HG02610 (cell line): Measurements from ENCODE around the gene SDSL.

Experiments used
- ATAC-seq: cut with Tn5 transposase; IDR thresholded peaks from one replicate; pipeline ENCODE4 v1.9.1; 2021; ENCODE audit warnings: mild to moderate bottlenecking, moderate library complexity; ENCODE audit not compliant: unreplicated experiment

The SDSL gene

DNA sequence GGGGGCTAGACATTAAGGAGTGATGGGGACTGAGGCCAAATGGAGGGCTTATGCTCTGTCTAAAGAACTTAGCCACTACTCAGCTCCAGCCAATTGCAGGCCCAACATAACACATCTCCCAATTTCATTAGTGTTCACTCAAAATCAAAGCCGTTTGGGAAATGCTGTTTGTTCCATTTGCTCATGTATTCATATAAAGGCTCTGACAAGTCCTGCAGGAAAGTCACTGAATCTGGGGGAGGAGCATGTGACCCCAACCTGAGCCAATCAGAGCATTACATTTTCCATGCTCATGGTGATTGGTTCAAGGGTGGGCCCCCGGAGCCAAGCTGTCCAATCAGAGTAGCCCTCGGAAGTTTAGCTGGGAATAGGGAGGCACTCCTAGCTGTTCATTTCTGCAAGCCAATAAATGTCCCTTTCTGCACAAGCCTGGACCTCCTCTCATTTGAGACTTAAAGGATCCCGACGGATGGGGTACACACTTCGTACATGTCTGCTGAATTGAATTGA lies 20.9 kb downstream of the SDSL start:
- no peak for ATAC-seq

GRCh38 chr12:113445544-113446171 lies 23.5 kb downstream of the SDSL start:
- ATAC-seq = no peak

DNA sequence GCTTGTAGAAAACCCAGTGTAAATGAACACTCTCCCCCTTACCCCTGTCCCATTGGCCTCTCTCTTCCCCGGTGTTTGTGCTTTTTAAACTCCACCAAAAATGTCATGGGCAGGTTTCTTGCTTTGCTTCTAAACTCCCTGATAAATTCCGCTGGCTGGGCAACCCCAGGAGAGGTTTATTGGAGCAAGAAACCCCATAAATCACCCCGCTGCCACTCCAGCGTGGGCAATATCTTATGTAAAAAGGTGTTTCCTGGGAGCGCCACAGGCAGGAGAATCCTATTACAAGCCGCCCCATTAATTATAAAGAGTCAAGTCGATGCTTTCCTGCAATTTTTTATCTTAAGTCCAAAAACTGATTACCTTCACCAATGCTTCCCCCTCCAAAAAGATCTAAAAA lies 26.7 kb downstream of the SDSL start:
- ATAC-seq = no peak

- ATAC-seq = no peak
Measured at GRCh38 chr12:113449299-113449698, 27.1 kb downstream of the SDSL start.

GRCh38 chr12:113449839-113450238 lies 27.7 kb downstream of the SDSL start:
- no peak for ATAC-seq

DNA sequence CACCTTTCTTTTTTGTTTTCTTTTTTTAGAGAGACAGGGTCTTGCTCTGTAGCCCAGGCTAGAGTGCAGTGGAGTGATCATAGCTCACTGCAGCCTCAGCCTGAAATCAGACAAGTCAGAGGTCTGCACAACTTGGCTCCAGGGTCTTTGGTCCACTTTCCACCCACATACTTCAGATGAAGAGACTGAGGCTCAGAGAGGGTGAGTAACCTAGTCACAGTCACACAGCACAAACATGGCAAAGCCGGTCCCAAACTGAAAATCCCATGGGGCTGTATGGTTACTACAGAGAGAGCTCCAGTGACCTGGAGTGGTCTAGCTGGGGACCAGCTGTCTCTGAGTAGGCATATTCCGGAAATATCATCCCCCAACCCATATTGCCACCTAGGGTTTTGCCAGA lies 30.3 kb downstream of the SDSL start:
- ATAC-seq = no peak

- no peak for ATAC-seq
Measured at GRCh38 chr12:113453330-113453729, 31.1 kb downstream of the SDSL start.

DNA sequence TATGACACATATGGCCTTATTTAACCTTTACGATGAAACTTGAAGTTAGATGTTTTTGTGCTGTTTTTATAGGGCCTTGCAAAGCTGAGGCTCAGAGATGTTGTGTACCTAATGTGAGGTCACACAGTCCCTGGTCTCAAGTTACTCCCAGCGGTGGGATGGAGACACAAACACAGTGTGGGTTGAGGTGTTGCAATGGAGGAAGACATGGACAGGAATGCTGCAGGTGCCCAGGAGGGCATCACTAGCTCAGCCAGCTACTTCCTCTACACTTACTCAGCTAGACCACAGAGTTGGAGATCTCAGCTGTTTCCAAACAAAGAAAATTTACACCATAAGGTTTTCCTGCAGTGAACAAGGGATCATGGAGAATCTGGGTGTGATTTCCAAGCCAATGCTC lies 34.0 kb downstream of the SDSL start:
- ATAC-seq = no peak

DNA sequence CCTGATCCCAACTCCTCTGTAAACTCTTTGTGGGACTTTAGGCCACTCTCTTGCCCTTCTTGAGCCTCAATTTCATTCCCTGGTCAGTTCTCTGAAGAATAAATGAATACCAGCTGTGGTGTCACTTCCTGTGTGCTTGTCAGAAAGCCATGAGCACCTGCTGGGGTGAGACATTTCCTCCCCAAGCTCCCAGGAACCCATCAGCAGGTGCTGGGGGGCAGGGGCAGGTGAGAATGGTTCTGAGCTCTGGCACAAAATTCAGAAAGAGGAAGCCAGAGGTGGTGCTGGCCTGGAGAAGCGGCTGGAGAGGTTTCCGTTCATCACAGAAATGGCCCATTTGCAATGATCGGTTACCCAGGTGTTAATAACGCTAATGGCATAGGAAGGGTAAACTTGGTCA lies 34.6 kb downstream of the SDSL start:
- ATAC-seq = no peak

DNA sequence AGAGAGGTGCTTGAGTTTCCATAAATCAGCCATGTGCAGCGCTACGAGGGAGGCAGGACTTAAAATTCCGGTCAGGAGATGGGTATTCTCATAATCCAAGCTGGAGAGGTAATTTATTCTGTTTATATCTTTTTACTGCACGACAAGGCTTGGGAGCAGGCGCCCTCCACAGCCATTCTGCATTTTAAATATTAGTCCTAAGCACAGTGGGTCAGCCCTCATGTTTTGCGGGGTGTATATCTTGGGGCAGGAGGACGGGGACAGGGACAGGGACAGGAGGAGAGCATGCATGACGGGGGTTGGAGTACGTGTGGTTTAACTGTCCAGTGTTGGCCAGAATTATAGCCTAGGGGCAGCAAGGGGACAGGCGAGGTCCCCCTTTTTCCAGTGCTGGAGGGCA lies 35.0 kb downstream of the SDSL start:
- no peak for ATAC-seq

DNA sequence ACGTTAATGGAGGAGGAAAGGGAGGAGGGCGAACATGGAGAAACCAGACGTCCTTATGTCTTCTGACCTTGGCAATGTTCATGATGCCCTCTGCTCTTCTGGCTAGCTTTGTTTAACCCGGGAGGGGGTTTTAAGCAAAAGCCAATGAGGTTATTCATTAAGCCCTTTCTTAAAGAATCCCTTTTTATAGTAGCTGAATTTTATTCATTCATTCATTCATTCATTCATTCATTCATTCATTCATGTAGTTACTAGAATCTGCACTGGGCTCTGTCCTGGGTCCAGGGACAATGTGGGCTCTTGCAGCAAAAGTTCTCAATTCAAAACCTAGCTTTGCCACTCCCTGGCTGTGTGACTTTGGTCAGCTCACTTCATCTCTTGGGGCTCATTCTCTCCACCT lies 35.5 kb downstream of the SDSL start:
- ATAC-seq = no peak

- ATAC-seq = no peak
Measured at GRCh38 chr12:113459981-113460380, 37.8 kb downstream of the SDSL start.

- ATAC-seq = no peak
Measured at GRCh38 chr12:113461666-113462065, 39.5 kb downstream of the SDSL start.

DNA sequence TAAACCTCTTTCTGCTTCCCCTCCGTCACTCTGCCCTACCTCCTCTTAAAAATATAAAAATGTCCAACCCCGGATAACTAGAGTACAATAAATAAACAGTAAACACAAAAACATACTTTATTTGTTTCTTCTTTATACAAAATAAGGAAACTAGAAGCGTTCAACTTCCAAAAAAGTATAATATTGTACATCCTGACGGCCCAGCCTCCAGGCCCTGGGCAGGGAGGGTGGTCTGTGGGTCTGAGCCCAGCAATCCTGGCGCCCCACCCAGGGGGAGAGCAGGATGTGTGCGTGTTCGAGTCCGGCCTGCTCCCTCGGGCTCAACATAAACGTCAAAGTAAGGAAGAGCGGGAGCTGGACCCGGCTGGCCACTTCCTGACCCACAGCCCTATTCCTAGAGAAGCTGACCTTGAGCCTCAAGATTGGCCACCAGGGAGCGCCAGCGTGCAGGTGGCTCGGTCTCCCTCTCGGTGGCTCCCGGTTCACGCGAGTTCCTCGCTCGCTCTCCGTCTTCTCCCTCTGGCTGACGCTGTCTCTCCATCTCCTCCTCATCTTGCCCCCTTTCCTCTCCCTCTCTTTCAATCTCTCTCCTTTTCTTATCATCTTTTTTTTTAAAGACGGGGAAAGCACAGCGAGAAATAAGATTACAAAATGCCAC lies 40.1 kb downstream of the SDSL start:
- ATAC-seq = no peak

DNA sequence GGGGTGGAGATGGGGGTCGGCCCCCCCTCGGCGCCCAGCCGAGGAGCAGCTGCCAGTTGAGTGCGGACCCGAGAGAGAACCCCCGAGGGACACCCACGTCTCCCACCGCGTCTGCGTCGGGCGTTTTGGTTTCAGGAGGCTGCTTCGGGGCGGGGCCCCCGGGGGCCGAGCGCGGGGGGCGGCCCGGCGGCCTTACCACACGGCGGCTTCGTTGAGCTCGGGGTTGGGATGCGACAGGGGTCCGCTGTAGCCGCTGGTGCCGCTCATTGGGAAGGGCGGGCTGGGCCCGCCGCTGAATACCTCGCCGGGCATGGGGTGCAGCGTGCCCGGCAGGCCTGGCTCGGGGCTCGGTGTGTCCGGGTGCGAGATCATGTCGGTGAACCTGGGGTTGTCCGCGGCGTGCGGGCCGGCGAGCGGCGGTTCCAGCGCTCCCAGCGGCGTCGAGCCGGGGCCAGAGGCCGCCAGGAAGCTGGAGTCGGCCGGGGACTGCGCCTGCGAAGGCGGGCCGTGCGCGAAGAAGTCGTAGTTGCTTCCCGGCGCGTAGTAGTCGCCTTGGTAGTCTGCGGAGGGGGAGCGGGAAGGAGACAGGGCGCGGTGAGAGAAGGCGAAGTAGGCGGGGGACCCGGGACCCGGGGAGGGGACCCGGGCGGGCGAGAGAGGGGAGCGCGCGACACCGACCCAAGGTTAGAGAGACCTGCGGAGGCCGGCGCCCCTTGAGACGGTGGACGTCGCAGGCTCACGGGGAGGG lies 41.0 kb downstream of the SDSL start:
- ATAC-seq = no peak

DNA sequence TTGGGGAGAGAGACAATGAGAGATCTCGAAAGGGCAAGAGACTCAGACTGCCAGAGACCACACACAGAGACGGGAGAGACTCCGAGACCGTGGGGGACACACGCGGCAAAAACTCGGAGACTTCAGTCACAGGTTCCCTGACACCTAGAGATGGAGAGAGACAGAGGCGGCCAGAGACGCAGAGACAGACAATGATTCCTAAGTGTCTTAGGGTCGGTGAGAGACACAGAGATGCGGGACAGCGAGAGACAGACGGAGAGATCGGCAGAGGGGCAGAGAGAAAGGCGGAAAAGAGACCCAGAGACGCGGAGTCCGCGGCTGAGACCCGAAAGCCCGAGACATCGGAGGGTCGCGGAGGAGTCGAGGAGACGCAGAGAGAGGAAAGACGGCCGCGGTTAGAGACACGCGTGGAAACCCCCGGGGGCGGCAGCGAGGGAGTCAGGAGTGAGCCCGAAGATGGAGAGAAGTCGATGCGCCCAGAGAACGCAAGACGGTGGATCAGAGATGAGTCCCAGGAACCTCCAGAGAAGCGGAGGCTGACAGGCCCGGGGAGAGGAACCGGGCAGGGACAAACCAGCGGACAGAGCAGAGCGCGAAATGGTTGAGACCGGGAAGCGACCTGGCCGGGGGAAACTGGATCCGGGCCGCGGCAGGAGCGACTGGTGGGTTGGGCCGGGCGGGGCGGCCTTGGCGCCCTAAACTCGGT lies 41.7 kb downstream of the SDSL start:
- ATAC-seq = no peak

DNA sequence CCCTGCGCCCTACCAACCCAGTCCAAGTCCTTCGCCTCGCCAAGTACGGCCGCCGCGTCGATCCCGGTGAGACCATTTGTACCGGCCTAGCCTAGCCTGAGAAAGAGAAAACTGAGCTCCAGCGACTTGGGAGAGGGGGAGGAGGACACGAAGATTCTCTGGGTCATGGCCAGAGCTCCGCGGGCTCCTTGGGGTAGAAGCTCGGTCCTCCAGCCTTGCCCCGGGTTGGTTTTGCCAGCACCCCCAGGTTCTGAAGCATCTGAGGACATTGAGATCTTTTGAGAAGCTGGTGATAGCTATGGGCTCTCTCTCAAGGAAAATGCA lies 42.2 kb downstream of the SDSL start:
- ATAC-seq = no peak

GRCh38 chr12:113464852-113465719 lies 42.9 kb downstream of the SDSL start:
- no peak for ATAC-seq

DNA sequence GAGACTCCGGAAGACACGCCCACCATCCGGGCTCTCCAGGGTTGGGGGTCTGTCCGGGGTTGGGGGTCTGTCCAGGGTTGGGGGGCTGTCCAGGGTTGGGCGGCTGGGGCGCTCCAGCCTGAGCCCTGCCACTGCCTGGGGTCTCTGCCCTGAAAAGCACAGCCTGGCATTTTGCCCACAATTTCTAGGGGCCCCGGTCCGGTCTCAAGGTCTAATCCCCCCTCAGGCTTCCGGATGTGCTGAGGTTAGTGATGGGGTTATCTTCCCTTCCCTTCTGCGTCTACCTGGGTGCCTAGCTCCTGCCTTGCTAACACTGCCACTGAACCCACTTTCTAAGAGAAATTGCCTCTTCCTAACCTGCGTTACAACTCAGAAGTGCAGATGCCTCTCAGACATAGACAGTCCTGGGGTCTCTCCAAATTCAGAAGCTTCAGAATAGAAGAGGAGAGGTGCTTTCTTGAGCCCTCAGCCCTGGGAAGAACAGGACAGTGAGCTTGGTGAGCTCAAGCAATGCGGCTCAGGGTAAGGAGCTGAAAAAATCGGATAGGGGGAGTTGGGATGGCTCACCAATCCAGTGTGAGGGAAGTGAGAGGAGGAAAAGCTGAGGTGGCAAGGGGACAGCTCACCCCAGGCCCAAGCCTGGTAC lies 43.8 kb downstream of the SDSL start:
- no peak for ATAC-seq

- no peak for ATAC-seq
Measured at GRCh38 chr12:113466454-113467141, 44.4 kb downstream of the SDSL start.
